Brain pericyte (primary cell): ENCODE data around the gene RAX.
"Not testable (repeated sequence)": the region's sequence is repeated elsewhere in the genome, so short reads cannot be mapped to it uniquely, and the experiment has no call there.

ENCODE experiments used
- DNase-seq: peaks from one replicate; pipeline ENCODE4 v3.0.0-alpha.2; 2012; ENCODE audit warnings: low read depth, low spot score

RAX gene

GRCh38 chr18:59273759-59274532, 692 bp upstream of the RAX start:
- DNase-seq = no peak

DNA sequence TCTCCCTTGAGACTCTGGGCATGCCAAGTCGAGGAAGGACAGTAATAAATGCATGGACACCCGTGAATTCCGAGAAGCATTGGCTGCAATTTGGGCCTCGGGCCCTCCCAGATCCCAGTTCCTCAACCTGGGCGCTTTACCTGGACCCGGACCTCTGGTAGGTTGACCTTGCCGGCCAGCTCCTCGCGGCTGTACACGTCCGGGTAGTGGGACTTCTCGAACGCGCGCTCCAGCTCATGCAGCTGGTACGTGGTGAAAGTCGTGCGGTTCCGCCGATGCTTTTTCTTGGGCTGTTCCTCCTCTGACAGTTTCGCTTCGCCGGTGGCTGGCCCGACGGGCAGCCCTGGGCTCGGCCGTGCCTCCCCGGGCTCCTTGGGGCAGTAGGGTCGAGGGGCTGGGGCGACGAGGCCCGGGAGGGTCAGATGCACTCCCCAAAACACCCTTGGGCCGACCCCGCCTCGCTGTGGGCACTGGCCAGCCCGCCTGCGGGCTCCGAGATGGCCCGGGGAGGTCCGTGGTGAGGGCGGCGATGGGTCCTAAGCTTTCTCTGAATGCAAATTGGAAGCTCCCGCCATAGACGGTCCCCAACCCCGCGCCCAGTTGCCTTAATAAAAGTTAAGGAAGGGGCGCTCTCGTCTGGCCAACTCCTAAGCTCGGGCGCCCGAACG, 899 bp downstream of the RAX start:
- no peak for DNase-seq

GRCh38 chr18:59271606-59272220, 1.5 kb downstream of the RAX start:
- DNase-seq = no peak

- DNase-seq = no peak
These were observed 2.5 kb downstream of the RAX start for GRCh38 chr18:59270689-59271257.

GRCh38 chr18:59269563-59270119, 3.6 kb downstream of the RAX start:
- DNase-seq = no peak

DNA sequence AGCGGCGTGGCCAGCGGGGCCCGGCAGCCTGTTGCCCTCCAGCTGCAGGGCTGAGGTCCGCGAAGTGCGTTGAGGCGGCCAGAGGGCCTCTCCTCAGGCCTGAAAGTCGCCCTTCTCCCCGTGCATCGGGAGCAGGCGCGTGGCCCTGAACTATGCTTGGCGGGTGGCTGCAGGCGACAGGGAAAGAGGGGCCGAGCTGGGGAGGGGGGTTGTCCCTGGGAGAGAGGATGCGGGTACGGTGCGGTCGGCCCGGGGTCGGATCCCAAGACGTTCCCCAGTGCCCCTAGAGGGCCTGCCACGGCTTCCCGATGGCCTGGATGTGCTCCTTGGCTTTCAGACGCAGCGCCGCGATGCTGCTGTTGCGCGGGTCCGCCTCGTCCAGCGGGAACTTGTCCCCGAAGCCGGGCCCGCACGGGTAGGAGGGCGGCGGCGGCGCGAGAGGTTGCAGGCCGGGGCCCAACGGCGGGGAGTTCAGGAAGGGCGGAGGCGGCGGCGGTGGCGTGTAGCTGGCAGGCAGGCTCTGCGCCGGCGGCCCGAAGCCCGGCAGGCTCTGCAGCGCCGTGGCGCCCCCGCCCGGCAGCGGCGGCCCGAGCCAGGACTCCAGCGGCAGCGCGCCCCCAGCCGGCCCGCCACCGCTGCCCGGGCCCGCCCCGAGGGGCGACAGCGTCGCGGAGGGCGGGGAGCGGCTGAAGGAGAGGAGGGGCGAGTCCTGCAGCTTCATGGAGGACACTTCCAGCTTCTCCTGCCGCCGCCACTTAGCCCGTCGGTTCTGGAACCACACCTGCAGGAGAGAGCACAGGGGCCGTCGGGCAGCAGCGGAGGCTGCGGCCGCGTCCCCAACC, 4.3 kb downstream of the RAX start:
- DNase-seq = no peak

DNA sequence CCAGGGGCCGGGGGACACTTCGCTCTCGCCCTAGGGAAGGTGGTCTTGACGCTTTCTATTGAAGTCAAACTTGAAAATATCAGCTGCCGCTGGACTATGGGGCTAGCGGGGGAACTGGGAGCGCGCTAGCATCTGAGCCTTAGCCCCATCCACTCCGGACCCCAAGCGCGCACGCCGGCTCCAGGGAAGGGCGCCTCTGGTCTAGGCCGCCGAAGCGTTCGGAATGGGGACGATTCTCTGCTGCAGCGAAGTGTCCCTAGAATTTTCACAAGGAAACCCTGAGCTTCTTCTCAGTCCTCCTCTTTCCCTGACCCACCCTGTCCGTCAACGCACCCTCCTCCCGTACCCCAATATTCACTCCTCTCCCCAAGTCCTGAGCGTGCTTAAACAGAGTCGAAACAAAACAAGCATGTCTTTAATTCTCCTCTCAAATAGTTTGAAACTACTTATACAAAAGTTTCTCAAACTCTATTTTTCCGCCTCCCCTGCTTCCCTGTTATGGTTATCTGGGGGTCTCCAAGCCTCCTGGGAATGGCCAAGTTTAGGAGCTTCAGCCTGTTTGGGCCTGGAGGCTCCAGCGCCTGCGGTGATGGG, 5.0 kb downstream of the RAX start:
- no peak for DNase-seq

- no peak for DNase-seq
These were observed 5.6 kb downstream of the RAX start for GRCh38 chr18:59267503-59268126.

DNA sequence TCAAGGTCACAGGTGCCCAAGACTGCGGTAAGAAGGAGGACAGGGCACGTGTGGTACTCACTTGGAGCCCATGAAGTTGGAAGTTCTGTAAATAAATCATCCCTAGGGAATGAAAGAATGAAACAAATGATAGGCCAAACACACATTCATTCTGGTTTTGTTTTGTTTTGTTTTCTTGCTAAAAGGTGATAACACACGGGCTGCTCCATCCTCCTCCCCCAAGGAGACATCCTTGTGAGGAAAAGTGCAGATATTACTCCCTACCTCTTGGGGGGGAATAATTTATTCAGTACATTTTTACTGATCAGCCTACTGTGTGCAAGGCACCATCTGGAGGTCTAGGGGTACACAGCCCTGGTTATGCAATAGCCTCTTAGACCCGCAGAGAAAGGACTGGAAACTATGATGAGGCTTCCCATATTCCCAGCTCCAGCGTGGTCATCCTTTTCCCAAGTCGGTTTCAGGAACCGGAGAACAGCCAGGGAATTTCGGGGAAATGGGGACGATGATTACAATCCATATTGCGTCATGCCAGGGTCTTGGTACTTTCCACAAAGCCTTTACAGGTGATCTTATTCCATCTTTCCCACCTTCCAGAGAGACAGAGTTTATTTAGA, 6.3 kb downstream of the RAX start:
- no peak for DNase-seq

GRCh38 chr18:59266459-59266858, 6.8 kb downstream of the RAX start:
- DNase-seq = no peak

DNA sequence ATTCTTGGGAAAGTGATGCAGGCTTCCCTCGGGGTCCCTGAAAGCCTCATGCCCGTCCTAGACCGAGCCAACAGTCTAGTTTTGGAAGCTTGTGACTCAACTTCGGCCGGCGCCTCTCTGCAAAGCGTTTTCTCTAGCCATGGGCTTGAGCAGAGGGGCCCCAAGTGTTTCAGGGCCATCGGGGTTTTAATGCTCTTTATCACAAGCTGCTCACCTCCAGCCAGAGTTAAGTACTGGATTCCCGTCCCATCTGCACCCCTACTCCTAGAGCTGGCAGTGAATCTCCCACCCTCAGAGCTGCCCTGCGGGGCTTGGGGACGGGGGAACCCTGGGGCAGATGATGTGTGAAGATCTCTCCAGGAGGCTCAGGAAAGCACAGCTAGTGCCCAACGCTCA, 7.3 kb downstream of the RAX start:
- no peak for DNase-seq

DNA sequence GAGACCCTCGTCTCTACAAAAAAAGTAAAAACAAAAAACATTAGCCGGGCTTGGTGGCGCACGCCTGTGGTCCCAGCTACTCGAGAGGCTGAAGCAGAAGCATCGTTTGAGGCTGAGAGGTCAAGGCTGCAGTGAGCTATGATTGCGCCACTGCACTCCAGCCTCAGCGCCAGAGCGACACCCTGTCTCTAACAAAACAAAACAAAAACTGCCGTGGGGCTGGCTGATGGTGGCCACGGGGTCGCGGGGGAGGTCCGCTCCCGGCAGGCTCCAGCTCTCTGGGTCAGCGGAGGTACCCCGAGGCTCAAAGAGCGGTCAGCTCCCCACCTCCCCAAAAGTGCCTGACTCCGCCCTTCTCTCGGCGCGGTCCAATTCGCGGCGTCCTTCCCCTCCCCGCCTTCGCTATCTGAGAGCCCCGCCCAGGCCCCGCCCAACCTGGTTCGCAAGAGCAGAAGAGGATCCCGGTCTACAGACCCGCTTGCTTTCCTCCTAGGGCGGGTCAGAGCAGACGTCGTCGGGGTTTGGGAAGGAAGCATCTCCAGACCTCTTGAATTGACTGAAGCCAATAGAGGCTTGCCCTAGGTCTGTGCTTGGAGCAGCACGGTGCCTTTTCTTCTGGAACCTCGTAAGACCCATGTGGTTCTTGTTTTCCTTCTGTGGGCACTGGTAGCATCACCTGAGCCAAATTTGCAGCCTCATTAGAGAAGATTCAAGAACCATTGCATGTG, 7.8 kb downstream of the RAX start:
- DNase-seq = no peak

DNA sequence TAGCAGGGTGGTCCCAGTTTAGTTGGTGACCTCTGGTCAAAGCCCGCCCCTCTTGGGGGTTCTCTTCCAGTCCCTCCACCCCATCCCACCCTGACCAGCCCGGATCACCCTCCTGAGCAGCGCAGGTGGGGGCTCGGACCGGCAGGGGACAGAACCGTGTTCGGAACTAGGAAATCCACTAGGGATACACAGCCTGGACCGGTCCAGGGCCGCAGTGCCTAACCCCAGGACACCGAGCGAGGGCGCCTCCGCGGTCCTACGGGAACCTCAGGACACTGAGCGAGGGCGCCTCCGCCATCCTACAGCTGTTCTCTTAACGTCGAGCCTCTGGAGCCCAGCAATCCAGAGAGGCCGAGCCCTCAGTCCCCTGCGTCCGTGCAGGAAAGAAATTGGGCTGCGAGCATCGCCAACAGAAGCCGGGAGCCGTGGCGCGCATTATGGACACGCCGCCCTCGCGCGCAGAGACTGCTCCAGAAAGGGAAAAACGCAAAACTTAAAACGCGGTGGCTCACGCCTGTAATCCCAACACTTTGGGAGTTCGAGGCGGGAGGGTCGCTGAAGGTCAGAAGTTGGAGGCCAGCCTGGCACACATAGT, 8.5 kb downstream of the RAX start:
- DNase-seq = no peak

- DNase-seq = no peak
These were observed 9.1 kb downstream of the RAX start for GRCh38 chr18:59264121-59264571.

DNA sequence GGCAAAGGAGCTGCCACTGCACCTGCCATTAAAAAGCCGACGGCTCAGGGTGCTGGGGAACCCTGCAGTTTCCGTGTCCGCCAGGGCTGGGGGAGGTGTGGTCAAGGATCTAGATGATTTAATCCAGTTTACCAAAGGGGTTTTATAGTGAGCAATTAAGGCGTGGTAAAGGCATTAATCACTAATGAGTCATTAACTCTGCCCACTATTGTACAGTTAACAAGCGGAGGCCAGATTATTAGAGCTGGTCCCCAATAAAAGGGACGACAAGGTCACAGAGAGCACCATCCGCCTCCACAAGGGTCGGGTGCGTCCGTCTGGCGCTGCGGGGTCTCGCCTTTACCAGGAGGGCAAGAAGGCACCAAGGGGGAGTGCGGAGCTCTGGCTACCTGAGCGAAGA, 9.6 kb downstream of the RAX start:
- DNase-seq = no peak

DNA sequence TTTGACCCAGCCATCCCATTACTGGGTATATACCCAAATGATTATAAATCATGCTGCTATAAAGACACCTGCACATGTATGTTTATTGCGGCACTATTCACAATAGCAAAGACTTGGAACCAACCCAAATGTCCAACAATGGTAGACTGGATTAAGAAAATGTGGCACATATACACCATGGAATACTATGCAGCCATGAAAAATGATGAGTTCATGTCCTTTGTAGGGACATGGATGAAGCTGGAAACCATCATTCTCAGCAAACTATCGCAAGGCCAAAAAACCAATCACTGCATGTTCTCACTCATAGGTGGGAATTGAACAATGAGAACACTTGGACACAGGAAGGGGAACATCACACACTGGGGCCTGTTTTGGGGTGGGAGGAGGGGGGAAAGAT, 11.0 kb downstream of the RAX start:
- not testable (repeated sequence) for DNase-seq

GRCh38 chr18:59261842-59262241, 11.4 kb downstream of the RAX start:
- DNase-seq = not testable (repeated sequence)

- DNase-seq = not testable (repeated sequence)
These were observed 17.8 kb downstream of the RAX start for GRCh38 chr18:59255491-59255890.
